Stimulated activated effector memory CD8-positive, alpha-beta T cell treated with anti-CD3 and anti-CD28 coated beads, Interleukin-12 subunit alpha, Interleukin-12 subunit beta, amount 100 ng/mL, for 72 hours (primary cell): ENCODE measurements around the gene ZSCAN10.
"Not testable (repeated sequence)": the region's sequence is repeated elsewhere in the genome, so short reads cannot be mapped to it uniquely, and the experiment has no call there.

Source experiments
- ATAC-seq: fragments of 150-1000 bp; cut with Tn5 transposase; 2 replicates; pipeline ENCODE4 v1.10.0; 2021
- DNase-seq, 2 donors: peaks; one replicate each; pipeline ENCODE4 v3.0.0; 2021 to 2022; ENCODE audit warnings: low spot score in 2 of 2
- H3K27ac Mint-ChIP-seq: one replicate; pipeline ENCODE4 v1.8.0; 2022; ENCODE audit warnings: mild to moderate bottlenecking, mixed read lengths
- H3K36me3 Mint-ChIP-seq: one replicate; pipeline ENCODE4 v1.8.0; 2022; ENCODE audit warnings: mild to moderate bottlenecking, mixed read lengths
- H3K4me1 Mint-ChIP-seq: one replicate; pipeline ENCODE4 v1.8.0; 2022; ENCODE audit warnings: mixed read lengths
- H3K4me3 Mint-ChIP-seq: one replicate; pipeline ENCODE4 v1.8.0; 2022; ENCODE audit warnings: mild to moderate bottlenecking, mixed read lengths
- H3K9me3 Mint-ChIP-seq: one replicate; pipeline ENCODE4 v1.8.0; 2022; ENCODE audit warnings: mixed read lengths

The ZSCAN10 gene

GRCh38 chr16:3056336-3057180 is 42.5 kb downstream of the ZSCAN10 start:
- DNase-seq (no peak), ATAC-seq (no peak)
- Mint-ChIP-seq H3K4me3 (peak overlapping the region; percentile 77), H3K27ac (peak overlapping the region; percentile 90), H3K36me3 (peaks cover 69% of the 10 kb centered on the region), H3K4me1 (peaks cover 69% of the 10 kb centered on the region), H3K9me3 (no peaks in the 10 kb centered on the region)

GRCh38 chr16:3055734-3056115 is 43.4 kb downstream of the ZSCAN10 start:
- DNase-seq, ATAC-seq, H3K9me3 Mint-ChIP-seq: not testable (repeated sequence)
- Mint-ChIP-seq H3K27ac (peak overlapping the region; percentile 90), H3K36me3 (peaks cover 73% of the 10 kb centered on the region), H3K4me3 (peak overlapping the region; percentile 77), H3K4me1 (peaks cover 75% of the 10 kb centered on the region)

GRCh38 chr16:3054965-3055733 is 43.9 kb downstream of the ZSCAN10 start:
- DNase-seq (no peak), ATAC-seq (peak; percentile 2)
- peak overlapping the region; percentile 77 for H3K4me3 Mint-ChIP-seq
- H3K27ac Mint-ChIP-seq: peak overlapping the region; percentile 90
- H3K36me3 Mint-ChIP-seq: peaks cover 76% of the 10 kb centered on the region
- H3K4me1 Mint-ChIP-seq: peaks cover 71% of the 10 kb centered on the region
- H3K9me3 Mint-ChIP-seq: no peaks in the 10 kb centered on the region

GRCh38 chr16:3053330-3053710 is 45.8 kb downstream of the ZSCAN10 start:
- ATAC-seq: peak; percentile 49
- Mint-ChIP-seq H3K4me1 (peaks cover 67% of the 10 kb centered on the region), H3K36me3 (peaks cover 70% of the 10 kb centered on the region), H3K4me3 (peak overlapping the region; percentile 77)
- DNase-seq, H3K27ac Mint-ChIP-seq, H3K9me3 Mint-ChIP-seq: not testable (repeated sequence)

GRCh38 chr16:3052571-3053329 is 46.3 kb downstream of the ZSCAN10 start:
- ATAC-seq: peak; percentile 72
- DNase-seq: not testable (repeated sequence)
- peaks cover 71% of the 10 kb centered on the region for H3K4me1 Mint-ChIP-seq

GRCh38 chr16:3051494-3051893 is 47.6 kb downstream of the ZSCAN10 start:
- no peaks in the 10 kb centered on the region for H3K9me3 Mint-ChIP-seq
- H3K4me1 Mint-ChIP-seq: peaks cover 59% of the 10 kb centered on the region
- ATAC-seq: no peak
- H3K4me3 Mint-ChIP-seq: no peak overlapping the region
- peaks cover 66% of the 10 kb centered on the region for H3K36me3 Mint-ChIP-seq
- no peak overlapping the region for H3K27ac Mint-ChIP-seq
- no peak for DNase-seq

More at GRCh38 chr16:3052571-3053329, 46.3 kb downstream of the ZSCAN10 start:
- not testable (repeated sequence) for H3K9me3 Mint-ChIP-seq, H3K4me3 Mint-ChIP-seq
- peak overlapping the region; percentile 76 for H3K27ac Mint-ChIP-seq
- peaks cover 73% of the 10 kb centered on the region for H3K36me3 Mint-ChIP-seq

GRCh38 chr16:3051009-3051408 is 48.1 kb downstream of the ZSCAN10 start:
- Mint-ChIP-seq H3K4me3 (no peak overlapping the region), H3K27ac (peak overlapping the region; percentile 50), H3K9me3 (no peaks in the 10 kb centered on the region), H3K4me1 (peaks cover 54% of the 10 kb centered on the region), H3K36me3 (peaks cover 62% of the 10 kb centered on the region)
- no peak for DNase-seq
- ATAC-seq: no peak

- Mint-ChIP-seq H3K36me3 (peaks cover 59% of the 10 kb centered on the region), H3K9me3 (no peaks in the 10 kb centered on the region), H3K4me3 (no peak overlapping the region), H3K4me1 (peaks cover 49% of the 10 kb centered on the region), H3K27ac (peak overlapping the region; percentile 50)
- ATAC-seq: no peak
- DNase-seq: no peak
Observed at GRCh38 chr16:3050487-3050886, 48.6 kb downstream of the ZSCAN10 start.

GRCh38 chr16:3049921-3050481 is 49.1 kb downstream of the ZSCAN10 start:
- Mint-ChIP-seq H3K4me3 (no peak overlapping the region), H3K9me3 (no peaks in the 10 kb centered on the region), H3K36me3 (peaks cover 59% of the 10 kb centered on the region), H3K27ac (peak overlapping the region; percentile 50), H3K4me1 (peaks cover 49% of the 10 kb centered on the region)
- DNase-seq: no peak
- ATAC-seq: no peak

GRCh38 chr16:3047387-3047720 is 51.7 kb downstream of the ZSCAN10 start:
- peak overlapping the region; percentile 45 for H3K27ac Mint-ChIP-seq
- DNase-seq: no peak
- peaks cover 42% of the 10 kb centered on the region for H3K36me3 Mint-ChIP-seq

GRCh38 chr16:3046641-3047386 is 52.3 kb downstream of the ZSCAN10 start:
- Mint-ChIP-seq H3K4me1 (peaks cover 32% of the 10 kb centered on the region), H3K9me3 (no peaks in the 10 kb centered on the region), H3K27ac (peak overlapping the region; percentile 45), H3K36me3 (peaks cover 37% of the 10 kb centered on the region), H3K4me3 (peak overlapping the region; percentile 76)
- ATAC-seq (peak; percentile 45), DNase-seq (no peak)

More at GRCh38 chr16:3047387-3047720, 51.7 kb downstream of the ZSCAN10 start:
- no peaks in the 10 kb centered on the region for H3K9me3 Mint-ChIP-seq
- peak overlapping the region; percentile 76 for H3K4me3 Mint-ChIP-seq
- H3K4me1 Mint-ChIP-seq: peaks cover 37% of the 10 kb centered on the region
- peak; percentile 9 for ATAC-seq

- peak within 1 kb of the TSS; percentile 68 for H3K27ac Mint-ChIP-seq
- H3K4me1 Mint-ChIP-seq: peaks cover 26% of the 10 kb centered on the region
- peak in 1 of 2 donors; percentile 75 for DNase-seq
- no peaks in the 10 kb centered on the region for H3K9me3 Mint-ChIP-seq
- ATAC-seq: peak; percentile 57
- H3K4me3 Mint-ChIP-seq: peak within 1 kb of the TSS; percentile 76
- peaks cover 30% of the 10 kb centered on the region for H3K36me3 Mint-ChIP-seq
Observed at GRCh38 chr16:3045758-3046640, 53.1 kb downstream of the ZSCAN10 start, which contains the start of gene MMP25. Gene MMP25 (plus strand): TSS chr16:3046561. CDS start chr16:3046918, 357 bp downstream.

- Mint-ChIP-seq H3K4me3 (peak overlapping the region; percentile 76), H3K27ac (peak overlapping the region; percentile 68), H3K9me3 (no peaks in the 10 kb centered on the region), H3K36me3 (peaks cover 25% of the 10 kb centered on the region), H3K4me1 (peaks cover 22% of the 10 kb centered on the region)
- ATAC-seq (no peak), DNase-seq (no peak)
Observed at GRCh38 chr16:3044708-3045107, 54.4 kb downstream of the ZSCAN10 start.
